GF-D8 (cell line): Measurements from ENCODE around the gene GDF15.
"Not testable (repeated sequence)": the region's sequence is repeated elsewhere in the genome, so short reads cannot be mapped to it uniquely, and the experiment has no call there.

Source experiments
- DNase-seq: peaks from one replicate; lab custom pipeline; 2025; lab: John Stamatoyannopoulos, UW

Gene GDF15, protein sequence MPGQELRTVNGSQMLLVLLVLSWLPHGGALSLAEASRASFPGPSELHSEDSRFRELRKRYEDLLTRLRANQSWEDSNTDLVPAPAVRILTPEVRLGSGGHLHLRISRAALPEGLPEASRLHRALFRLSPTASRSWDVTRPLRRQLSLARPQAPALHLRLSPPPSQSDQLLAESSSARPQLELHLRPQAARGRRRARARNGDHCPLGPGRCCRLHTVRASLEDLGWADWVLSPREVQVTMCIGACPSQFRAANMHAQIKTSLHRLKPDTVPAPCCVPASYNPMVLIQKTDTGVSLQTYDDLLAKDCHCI

DNA sequence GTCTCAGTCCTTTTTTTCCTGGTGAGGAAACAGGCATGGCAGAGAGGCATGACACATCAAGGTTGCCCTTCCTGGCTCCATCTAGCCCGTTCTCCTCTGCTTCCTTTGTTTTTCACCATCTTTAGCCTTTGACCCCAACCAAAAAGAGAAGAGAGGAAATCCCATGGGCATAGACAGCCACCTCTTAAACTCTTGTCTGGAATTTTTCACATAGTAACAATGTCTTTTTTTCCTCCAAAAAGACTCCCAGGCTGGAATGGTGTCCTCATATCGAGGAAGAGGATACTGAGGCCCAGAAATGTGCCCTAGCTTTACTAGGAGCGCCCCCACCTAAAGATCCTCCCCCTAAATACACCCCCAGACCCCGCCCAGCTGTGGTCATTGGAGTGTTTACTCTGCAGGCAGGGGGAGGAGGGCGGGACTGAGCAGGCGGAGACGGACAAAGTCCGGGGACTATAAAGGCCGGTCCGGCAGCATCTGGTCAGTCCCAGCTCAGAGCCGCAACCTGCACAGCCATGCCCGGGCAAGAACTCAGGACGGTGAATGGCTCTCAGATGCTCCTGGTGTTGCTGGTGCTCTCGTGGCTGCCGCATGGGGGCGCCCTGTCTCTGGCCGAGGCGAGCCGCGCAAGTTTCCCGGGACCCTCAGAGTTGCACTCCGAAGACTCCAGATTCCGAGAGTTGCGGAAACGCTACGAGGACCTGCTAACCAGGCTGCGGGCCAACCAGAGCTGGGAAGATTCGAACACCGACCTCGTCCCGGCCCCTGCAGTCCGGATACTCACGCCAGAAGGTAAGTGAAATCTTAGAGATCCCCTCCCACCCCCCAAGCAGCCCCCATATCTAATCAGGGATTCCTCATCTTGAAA lies at the start of gene GDF15:
GDF15 (plus strand) TSS at position 484 of the 868 bp plus-strand sequence; CDS start at position 516, 32 bp downstream.
- DNase-seq = no peak

DNA sequence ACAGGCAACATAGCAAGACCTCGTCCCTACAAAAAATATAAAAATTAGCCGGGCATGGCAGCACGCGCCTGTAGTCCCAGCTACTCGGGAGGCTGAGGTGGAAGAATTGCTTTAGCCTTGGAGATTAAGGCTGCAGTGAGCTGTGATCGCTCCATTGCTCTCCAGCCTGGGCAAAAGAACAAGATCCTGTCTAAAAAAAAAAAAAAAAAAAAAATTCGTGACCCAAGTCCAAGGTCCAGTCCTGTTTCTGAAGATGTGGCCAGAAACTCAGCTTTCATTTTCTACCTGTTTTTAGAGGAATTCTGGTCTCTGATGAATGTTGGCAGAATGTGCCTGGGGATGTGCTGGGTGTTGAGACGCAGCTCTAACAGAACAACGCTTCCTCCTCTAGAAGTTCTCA lies 47.4 kb upstream of the GDF15 start:
- DNase-seq = no peak

DNA sequence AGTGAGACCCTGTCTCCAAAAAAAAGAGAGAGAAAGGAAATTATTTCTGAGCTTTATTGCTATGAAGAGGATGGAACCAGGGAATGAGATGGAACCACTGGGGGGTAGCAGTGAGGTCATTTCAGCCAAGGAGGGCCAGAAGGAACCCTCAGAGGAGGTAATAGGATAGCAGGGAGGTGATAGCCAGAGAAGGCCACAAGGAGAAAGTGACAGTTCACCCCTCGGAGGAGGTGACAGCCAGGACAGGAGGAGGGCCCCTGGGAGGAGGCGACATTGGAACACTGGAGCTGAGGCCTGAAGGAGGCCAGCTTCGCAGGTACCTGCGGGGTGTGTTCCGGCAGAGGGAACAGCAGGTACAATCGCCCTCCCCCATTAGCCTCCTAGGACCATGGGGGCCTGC lies 46.2 kb upstream of the GDF15 start:
- DNase-seq = peak; percentile 40

GRCh38 chr19:18340190-18340989 lies 45.6 kb upstream of the GDF15 start, which contains the start of gene PGPEP1:
Gene PGPEP1, plus strand, starts transcription at chr19:18340598. Its CDS starts 84 bp downstream, at chr19:18340682.
- DNase-seq = peak; percentile 17

DNA sequence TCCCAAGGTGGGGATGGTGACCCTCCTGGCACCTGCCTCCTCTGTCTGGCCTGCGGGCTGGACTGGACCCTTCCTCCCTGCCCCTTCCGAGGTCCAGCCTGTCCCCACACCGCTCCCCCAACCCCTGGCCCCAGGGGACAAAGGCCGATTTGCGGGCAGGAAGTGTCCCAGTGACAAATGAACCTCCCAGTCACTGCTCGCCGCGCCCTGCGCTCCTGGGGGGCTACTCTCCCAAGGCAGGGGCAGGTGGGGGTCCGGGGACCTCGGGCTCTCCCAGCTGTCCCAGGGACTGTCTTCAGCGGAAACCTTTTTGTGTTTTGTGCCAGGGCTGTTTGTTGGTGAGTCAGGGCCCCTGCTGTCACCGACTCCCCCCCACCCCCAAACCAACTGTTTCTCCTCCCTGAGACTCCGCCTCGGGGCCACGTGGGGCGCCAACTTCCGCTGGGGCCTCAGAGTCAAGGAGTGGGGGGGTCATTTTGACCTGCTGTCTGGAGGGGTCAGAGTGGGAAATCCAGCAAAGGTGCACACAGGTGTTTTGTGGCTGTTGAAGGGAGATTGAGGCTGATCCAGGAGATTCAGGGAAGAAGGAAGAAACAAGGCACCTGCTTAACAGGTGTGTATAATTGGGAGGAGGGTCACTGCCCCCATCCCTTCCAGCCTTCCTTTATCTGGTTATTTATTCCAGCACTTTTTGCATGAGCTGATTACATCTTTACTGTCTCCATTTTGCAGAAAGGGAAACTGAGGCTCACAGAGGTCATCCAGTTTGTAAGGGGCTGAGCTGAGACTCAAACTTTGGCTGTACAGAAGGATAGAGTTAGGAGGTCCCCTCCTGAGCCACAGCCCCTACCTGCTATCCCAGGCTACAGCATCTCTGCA lies 44.7 kb upstream of the GDF15 start:
- peak; percentile 26 for DNase-seq

DNA sequence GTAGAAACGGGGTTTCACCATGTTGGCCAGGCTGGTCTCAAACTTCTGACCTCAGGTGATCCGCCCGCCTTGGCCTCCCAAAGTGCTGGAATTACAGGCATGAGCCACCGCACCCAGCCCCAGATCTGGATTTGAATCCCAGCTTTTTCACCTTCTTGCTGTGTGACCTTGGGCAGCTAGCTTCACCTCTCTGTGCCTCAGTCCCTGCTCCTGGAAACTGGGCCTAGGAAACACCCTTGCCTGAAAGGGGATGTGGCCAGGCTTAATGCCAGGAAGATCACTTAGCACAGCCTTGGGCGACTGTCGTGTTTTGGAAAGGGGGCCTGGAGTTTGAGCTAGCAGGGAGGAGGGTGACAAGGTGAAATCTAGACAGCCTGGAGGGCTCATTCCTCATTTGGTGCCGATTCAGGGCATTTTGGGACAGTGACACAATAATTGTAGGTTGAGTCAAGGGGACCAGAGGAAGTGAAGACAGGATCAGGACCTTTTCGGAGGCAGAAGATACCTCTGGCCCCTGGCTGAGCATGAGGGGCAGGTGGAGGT lies 43.8 kb upstream of the GDF15 start:
- no peak for DNase-seq

- DNase-seq = no peak
These were observed 41.4 kb upstream of the GDF15 start for GRCh38 chr19:18344582-18344950.

DNA sequence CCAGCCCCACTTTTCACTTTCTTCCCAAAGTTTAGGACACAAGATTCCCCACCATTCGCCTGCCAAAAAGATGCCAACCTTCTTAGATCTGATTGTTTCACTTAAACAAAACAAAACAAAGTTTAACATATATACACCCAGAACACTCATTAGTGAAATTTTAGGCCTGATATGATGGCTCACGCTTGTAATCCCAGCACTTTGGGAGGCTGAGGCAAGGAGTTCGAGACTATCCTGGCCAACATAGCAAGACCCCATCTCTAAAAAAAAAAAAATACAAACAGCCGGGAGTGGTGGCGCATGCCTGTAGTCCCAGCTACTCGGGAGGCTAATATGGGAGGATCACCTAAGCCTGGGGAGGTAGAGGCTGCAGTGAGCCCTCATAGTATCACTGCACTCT lies 40.7 kb upstream of the GDF15 start:
- DNase-seq = no peak

DNA sequence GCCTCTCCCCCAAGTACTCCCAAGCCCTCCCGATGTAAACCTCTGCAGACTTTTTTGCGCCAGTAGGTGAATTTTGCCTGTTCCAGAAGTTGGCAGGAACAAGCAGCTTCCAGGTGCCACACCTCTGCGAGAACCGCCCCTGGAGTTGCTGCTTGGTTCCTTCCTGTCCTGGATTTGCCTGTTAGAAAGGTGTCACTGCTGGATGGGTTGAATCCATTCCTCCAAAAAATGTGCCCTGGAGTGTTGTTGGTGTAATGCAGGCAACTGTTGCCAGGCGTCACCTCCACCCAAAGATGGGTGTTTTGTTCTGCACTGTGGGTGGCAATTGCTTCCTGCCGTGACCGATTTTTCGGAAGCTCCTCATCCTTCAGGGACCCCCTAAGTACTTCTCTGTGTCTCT lies 39.9 kb upstream of the GDF15 start:
- DNase-seq = no peak

- DNase-seq = no peak
These were observed 37.8 kb upstream of the GDF15 start for GRCh38 chr19:18348171-18348570.

- DNase-seq = not testable (repeated sequence)
These were observed 37.1 kb upstream of the GDF15 start for GRCh38 chr19:18348818-18349339.

GRCh38 chr19:18349524-18350128 lies 36.3 kb upstream of the GDF15 start:
- DNase-seq = no peak

DNA sequence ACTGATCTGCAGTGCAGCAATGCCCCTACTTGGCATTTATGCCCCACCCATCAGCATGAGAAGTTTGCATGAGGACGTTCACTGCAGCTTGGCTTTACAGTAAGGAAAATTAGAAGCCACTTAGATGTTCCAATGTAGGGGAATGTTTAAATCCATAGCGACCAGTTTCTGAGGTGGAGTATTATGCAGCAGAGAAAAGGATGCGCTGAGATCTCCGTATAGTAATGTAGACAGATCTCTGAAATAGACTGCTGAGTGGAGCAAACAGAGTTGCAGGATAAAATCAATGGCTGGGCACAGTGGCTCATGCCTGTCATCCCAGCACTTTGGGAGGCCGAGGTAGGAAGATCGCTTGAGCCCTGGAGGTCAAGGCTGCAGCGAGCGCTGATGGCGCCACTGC lies 35.5 kb upstream of the GDF15 start:
- DNase-seq = no peak

GRCh38 chr19:18351544-18351943 lies 34.4 kb upstream of the GDF15 start:
- DNase-seq = no peak

GRCh38 chr19:18353378-18354005 lies 32.5 kb upstream of the GDF15 start:
- no peak for DNase-seq

- DNase-seq = not testable (repeated sequence)
These were observed 31.2 kb upstream of the GDF15 start for GRCh38 chr19:18354743-18355142.

- no peak for DNase-seq
These were observed 28.9 kb upstream of the GDF15 start for GRCh38 chr19:18357041-18357440.

DNA sequence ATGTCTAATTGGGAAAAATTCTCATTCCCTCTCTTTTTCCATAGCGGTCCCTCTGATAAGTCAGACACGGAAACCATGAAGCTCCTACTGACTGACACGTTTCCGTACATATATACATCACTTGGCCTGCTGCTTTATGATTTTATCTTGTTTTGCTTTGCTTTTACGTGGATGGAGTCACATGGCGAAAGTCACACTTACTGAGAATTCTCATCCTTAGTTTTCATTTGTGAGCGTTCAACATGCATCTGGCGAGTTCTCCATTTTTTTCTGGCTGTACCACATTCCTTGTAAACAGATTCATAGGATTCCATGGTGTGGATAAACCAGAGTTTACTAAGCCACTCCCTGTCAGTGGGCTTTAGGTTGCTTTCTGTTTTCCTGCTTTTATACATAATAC lies 24.3 kb upstream of the GDF15 start:
- no peak for DNase-seq

DNA sequence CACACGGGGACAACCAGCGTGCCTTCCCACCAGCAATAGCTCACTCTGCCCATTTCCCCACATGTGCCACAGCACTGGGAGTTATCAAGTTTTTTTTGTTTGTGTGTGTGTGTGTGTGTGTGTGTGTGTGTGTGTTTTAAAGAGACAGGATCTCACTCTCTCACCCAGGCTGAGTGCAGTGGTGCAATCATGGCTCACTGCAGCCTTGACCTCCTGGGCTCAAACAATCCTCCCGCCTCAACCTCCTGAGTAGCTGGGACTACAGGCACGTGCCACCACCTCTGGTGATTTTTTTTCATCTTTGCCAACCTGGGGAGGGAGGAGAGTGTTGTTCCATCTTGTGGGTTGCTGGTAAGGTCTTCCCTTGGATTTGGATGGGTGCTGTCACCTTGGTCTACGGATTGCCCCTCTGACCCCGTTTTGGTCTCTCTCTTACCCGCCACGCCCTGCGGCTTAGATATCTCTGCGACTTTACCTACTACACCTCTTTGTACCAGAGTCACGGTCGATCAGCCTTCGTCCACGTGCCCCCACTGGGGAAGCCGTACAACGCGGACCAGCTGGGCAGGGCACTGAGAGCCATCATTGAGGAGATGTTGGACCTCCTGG lies 22.9 kb upstream of the GDF15 start:
- no peak for DNase-seq
